Measurements from ENCODE around the gene SPINK13. TPM values are rescaled to one million over a fixed set of nuclear protein-coding genes. Genes with fewer than 3 reads are reported as not detected.
"Not testable (repeated sequence)": the region's sequence is repeated elsewhere in the genome, so short reads cannot be mapped to it uniquely, and the experiment has no call there.

Gene SPINK13
- total and polyA plus RNA-seq, 2 experiments from 2014 or later: not detected

DNA sequence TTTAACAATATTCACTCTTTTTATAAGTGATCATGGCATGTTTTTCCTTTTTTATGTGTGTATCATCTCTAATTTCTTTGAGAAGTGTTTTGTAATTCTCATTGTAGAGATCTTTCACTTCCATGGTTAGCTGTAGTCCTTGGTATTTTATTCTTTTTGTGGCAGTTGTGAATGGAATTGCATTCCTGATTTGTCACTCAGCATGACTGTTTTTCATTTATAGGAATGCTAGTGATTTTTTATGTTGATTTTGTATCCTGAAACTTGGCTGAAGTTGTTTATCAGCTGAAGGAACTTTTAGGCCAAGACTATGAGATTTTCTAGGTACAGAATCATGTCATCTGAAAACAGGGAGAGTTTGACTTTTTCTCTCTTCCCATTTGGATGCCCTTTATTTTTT lies 13.1 kb upstream of the SPINK13 start:
- Histone ChIP-seq H3K9me2 (ENCODE audit: insufficient read depth) (no peaks in the 10 kb centered on the region), H3K27ac (no peak overlapping the region), H3K9ac (no peak overlapping the region), H3F3A (ENCODE audit: insufficient read depth) (no peaks in the 10 kb centered on the region), H3K4me3 (no peak overlapping the region), H3K4me2 (ENCODE audit: unreplicated experiment) (no peak overlapping the region), H3K36me3 (ENCODE audit: low read depth) (no peaks in the 10 kb centered on the region), H4K20me1 (ENCODE audit: insufficient read depth) (no peaks in the 10 kb centered on the region), H2AFZ (no peak overlapping the region), H3K79me2 (ENCODE audit: insufficient read depth) (no peaks in the 10 kb centered on the region), H3K27me3 (replicated peaks; ENCODE audit: insufficient read depth) (no peaks in the 10 kb centered on the region), H3K4me1 (ENCODE audit: insufficient read depth) (no peaks in the 10 kb centered on the region), H3K9me3 (ENCODE audit: low read depth) (peaks cover 3% of the 10 kb centered on the region)
- in situ Hi-C loops (cut with MboI): no loop called here
- no peak for TF ChIP-seq EZH2phosphoT487 (IDR thresholded peaks at IDR 0.05; ENCODE audit: insufficient read depth, low read depth)
- no peak for TF ChIP-seq EZH2 (IDR thresholded peaks at IDR 0.05; ENCODE audit: insufficient read depth, poor library complexity, severe bottlenecking)
- no peak for DNase-seq

DNA sequence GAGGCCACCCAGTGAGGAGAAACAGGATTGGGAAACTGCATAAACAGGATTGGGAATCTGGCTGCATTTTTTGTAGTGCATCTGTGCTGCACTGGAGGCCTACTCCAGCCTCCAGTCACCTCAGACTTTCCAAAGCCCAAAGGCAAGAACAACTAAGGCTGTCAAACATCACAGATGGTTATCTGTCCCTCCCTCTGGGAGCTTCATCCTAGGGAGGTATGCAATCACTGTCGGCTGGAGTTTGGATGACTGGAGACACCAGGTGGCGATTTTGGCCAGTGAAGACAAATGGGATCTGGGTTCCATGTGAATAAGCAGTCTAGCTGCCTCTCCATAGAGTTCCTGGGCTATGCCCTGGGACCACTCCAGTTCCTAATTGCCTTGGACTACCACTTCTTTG lies 9.3 kb upstream of the SPINK13 start:
- no peak overlapping the region for H2AFZ ChIP-seq
- H3K36me3 ChIP-seq (ENCODE audit: low read depth): no peaks in the 10 kb centered on the region
- H3K9ac ChIP-seq: no peak overlapping the region
- H3K4me1 ChIP-seq (ENCODE audit: insufficient read depth): no peaks in the 10 kb centered on the region
- no peak for DNase-seq
- H3K4me2 ChIP-seq (ENCODE audit: unreplicated experiment): no peak overlapping the region
- H4K20me1 ChIP-seq (ENCODE audit: insufficient read depth): no peaks in the 10 kb centered on the region
- H3K27me3 ChIP-seq (replicated peaks; ENCODE audit: insufficient read depth): no peaks in the 10 kb centered on the region
- H3K9me3 ChIP-seq (ENCODE audit: low read depth): peaks cover 3% of the 10 kb centered on the region
- no peaks in the 10 kb centered on the region for H3K79me2 ChIP-seq (ENCODE audit: insufficient read depth)
- H3K9me2 ChIP-seq (ENCODE audit: insufficient read depth): no peaks in the 10 kb centered on the region
- H3K27ac ChIP-seq: no peak overlapping the region
- WGBS, 2 experiments (ENCODE audit: low coverage in 1 of 2, low lambda C conversion rate in 2 of 2, missing lambda C conversion rate in 2 of 2): 24 to 27% methylated on average over 2 of the region's 2 CpGs
- no peak for TF ChIP-seq EZH2phosphoT487 (IDR thresholded peaks at IDR 0.05; ENCODE audit: insufficient read depth, low read depth)
- TF ChIP-seq EZH2 (IDR thresholded peaks at IDR 0.05; ENCODE audit: insufficient read depth, poor library complexity, severe bottlenecking): no peak
- in situ Hi-C loops (cut with MboI): no loop called here
- no peak overlapping the region for H3K4me3 ChIP-seq
- H3F3A ChIP-seq (ENCODE audit: insufficient read depth): no peaks in the 10 kb centered on the region

DNA sequence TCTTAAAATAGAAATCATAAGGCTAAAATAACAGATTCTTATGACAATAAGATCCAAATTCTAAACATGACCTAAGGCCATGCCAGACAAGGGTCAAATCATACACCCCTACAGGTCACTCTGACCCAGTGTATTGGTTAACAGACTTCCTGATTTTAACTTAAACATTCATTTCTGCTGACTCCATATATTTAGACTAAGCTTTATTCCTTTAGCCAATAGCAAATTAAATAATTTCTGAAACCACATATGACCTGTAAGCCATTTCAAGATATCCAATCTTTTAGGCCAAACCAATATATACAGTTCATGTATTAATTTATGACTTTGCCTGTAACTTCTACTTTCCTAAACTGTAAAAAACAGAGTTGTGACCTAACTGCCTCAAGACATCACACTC lies 7.4 kb upstream of the SPINK13 start:
- TF ChIP-seq EZH2 (IDR thresholded peaks at IDR 0.05; ENCODE audit: insufficient read depth, poor library complexity, severe bottlenecking): no peak
- TF ChIP-seq EZH2phosphoT487 (IDR thresholded peaks at IDR 0.05; ENCODE audit: insufficient read depth, low read depth): no peak
- no peak overlapping the region for H2AFZ ChIP-seq
- no peak overlapping the region for H3K4me2 ChIP-seq (ENCODE audit: unreplicated experiment)
- no peaks in the 10 kb centered on the region for H3F3A ChIP-seq (ENCODE audit: insufficient read depth)
- peaks cover 4% of the 10 kb centered on the region for H3K9me3 ChIP-seq (ENCODE audit: low read depth)
- no peaks in the 10 kb centered on the region for H3K36me3 ChIP-seq (ENCODE audit: low read depth)
- no peaks in the 10 kb centered on the region for H4K20me1 ChIP-seq (ENCODE audit: insufficient read depth)
- no peak overlapping the region for H3K27ac ChIP-seq
- H3K9me2 ChIP-seq (ENCODE audit: insufficient read depth): no peaks in the 10 kb centered on the region
- in situ Hi-C loops (cut with MboI): no loop called here
- H3K4me3 ChIP-seq: no peak overlapping the region
- H3K79me2 ChIP-seq (ENCODE audit: insufficient read depth): no peaks in the 10 kb centered on the region
- H3K27me3 ChIP-seq (replicated peaks; ENCODE audit: insufficient read depth): no peaks in the 10 kb centered on the region
- DNase-seq: no peak
- no peaks in the 10 kb centered on the region for H3K4me1 ChIP-seq (ENCODE audit: insufficient read depth)
- H3K9ac ChIP-seq: no peak overlapping the region

DNA sequence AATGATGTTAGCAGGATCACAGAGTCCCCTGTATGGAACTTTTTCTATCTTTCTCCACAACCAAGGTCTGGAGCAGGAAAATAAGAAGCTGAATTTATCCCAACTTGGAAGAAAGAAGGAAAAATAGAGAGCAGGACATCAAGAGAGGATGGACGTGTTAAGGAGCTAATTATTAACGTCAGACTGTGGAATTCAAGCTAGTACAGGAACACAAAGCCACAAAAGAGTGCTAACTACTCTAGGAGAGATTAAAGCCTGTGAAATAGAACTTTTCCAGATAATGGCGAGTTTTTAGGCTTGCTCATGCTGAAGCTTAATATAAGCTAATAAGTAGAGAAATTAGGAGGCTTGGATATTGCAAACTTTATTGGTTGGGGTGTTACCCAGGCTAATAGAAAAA lies 632 bp upstream of the SPINK13 start:
- Histone ChIP-seq H3K4me2 (ENCODE audit: unreplicated experiment) (no peak overlapping the region), H3F3A (ENCODE audit: insufficient read depth) (no peaks in the 10 kb centered on the region), H3K9ac (no peak overlapping the region), H3K4me1 (ENCODE audit: insufficient read depth) (no peaks in the 10 kb centered on the region), H3K27ac (no peak overlapping the region), H3K27me3 (replicated peaks; ENCODE audit: insufficient read depth) (no peaks in the 10 kb centered on the region), H3K79me2 (ENCODE audit: insufficient read depth) (no peaks in the 10 kb centered on the region), H4K20me1 (ENCODE audit: insufficient read depth) (no peaks in the 10 kb centered on the region), H3K9me3 (ENCODE audit: low read depth) (peaks cover 4% of the 10 kb centered on the region), H3K4me3 (no peak overlapping the region), H3K9me2 (ENCODE audit: insufficient read depth) (no peaks in the 10 kb centered on the region), H3K36me3 (ENCODE audit: low read depth) (no peaks in the 10 kb centered on the region), H2AFZ (no peak overlapping the region)
- DNase-seq: no peak
- TF ChIP-seq EZH2 (IDR thresholded peaks at IDR 0.05; ENCODE audit: insufficient read depth, poor library complexity, severe bottlenecking) (no peak), EZH2phosphoT487 (IDR thresholded peaks at IDR 0.05; ENCODE audit: insufficient read depth, low read depth) (no peak)
- 13 to 15% methylated on average over 3 of the region's 3 CpGs for WGBS, 2 experiments (ENCODE audit: low coverage in 1 of 2, low lambda C conversion rate in 2 of 2, missing lambda C conversion rate in 2 of 2)
- in situ Hi-C loops (cut with MboI): no loop called here

DNA sequence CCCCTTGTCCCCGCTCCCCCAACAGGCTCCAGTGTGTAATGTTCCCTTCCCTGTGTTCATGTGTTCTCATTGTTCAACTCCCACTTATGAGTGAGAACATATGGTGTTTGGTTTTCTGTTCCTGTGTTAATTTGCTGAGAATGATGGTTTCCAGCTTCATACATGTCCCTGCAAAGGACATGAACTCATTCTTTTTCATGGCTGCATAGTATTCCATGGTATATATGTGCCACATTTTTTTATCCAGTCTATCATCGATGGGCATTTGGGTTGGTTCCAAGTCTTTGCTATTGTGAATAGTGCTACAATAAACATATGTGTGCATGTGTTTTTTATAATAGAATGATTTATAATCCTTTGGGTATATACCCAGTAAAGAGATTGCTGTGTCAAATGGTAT lies 6.5 kb downstream of the SPINK13 start:
- WGBS, 2 experiments (ENCODE audit: low coverage in 1 of 2, low lambda C conversion rate in 2 of 2, missing lambda C conversion rate in 2 of 2): 40 to 50% methylated on average over 2 of the region's 2 CpGs
- H3K4me2 ChIP-seq (ENCODE audit: unreplicated experiment); H3K79me2 ChIP-seq (ENCODE audit: insufficient read depth); H3K27ac ChIP-seq; H3K27me3 ChIP-seq (replicated peaks; ENCODE audit: insufficient read depth); DNase-seq; in situ Hi-C loops (cut with MboI); H3K9me3 ChIP-seq (ENCODE audit: low read depth); H3K9ac ChIP-seq; H3K4me3 ChIP-seq; H3K4me1 ChIP-seq (ENCODE audit: insufficient read depth); H4K20me1 ChIP-seq (ENCODE audit: insufficient read depth); H3K9me2 ChIP-seq (ENCODE audit: insufficient read depth); H2AFZ ChIP-seq; H3K36me3 ChIP-seq (ENCODE audit: low read depth); H3F3A ChIP-seq (ENCODE audit: insufficient read depth): not testable (repeated sequence)

DNA sequence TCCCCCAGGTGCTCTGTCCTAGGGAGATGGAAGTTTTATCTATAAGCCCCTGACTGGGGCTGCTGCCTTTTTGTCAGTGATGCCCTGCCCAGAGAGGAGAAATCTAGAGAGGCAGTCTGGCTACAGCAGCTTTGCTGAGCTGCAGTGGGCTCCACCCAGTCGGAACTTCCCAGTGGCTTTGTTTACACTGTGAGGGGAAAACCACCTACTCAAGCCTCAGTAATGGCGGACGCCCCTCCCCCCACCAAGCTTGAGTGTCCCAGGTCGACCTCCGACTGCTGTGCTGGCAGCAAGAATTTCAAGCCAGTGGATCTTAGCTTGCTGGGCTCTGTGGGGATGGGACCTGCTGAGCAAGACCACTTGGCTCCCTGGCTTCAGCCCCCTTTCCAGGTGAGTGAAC lies 12.3 kb downstream of the SPINK13 start:
- H3F3A ChIP-seq (ENCODE audit: insufficient read depth); H2AFZ ChIP-seq; H3K9ac ChIP-seq; H3K9me3 ChIP-seq (ENCODE audit: low read depth); H3K4me1 ChIP-seq (ENCODE audit: insufficient read depth); DNase-seq; H3K79me2 ChIP-seq (ENCODE audit: insufficient read depth); H3K27me3 ChIP-seq (replicated peaks; ENCODE audit: insufficient read depth); in situ Hi-C loops (cut with MboI); H3K4me3 ChIP-seq; H4K20me1 ChIP-seq (ENCODE audit: insufficient read depth); H3K27ac ChIP-seq; H3K4me2 ChIP-seq (ENCODE audit: unreplicated experiment); H3K36me3 ChIP-seq (ENCODE audit: low read depth); H3K9me2 ChIP-seq (ENCODE audit: insufficient read depth): not testable (repeated sequence)
- WGBS, 2 experiments (ENCODE audit: low coverage in 1 of 2, low lambda C conversion rate in 2 of 2, missing lambda C conversion rate in 2 of 2): 7 to 15% methylated on average over 5 of the region's 5 CpGs

- H3K27ac ChIP-seq; H2AFZ ChIP-seq; H3F3A ChIP-seq (ENCODE audit: insufficient read depth); H3K4me3 ChIP-seq; in situ Hi-C loops (cut with MboI); H3K9me3 ChIP-seq (ENCODE audit: low read depth); H3K36me3 ChIP-seq (ENCODE audit: low read depth); H3K4me1 ChIP-seq (ENCODE audit: insufficient read depth); H3K27me3 ChIP-seq (replicated peaks; ENCODE audit: insufficient read depth); H3K9ac ChIP-seq; H3K4me2 ChIP-seq (ENCODE audit: unreplicated experiment); H3K79me2 ChIP-seq (ENCODE audit: insufficient read depth); DNase-seq; H4K20me1 ChIP-seq (ENCODE audit: insufficient read depth); H3K9me2 ChIP-seq (ENCODE audit: insufficient read depth): not testable (repeated sequence)
- 30 to 51% methylated on average over 4 of the region's 4 CpGs for WGBS, 2 experiments (ENCODE audit: low coverage in 1 of 2, low lambda C conversion rate in 2 of 2, missing lambda C conversion rate in 2 of 2)
Measured at GRCh38 chr5:148281336-148281735, 12.7 kb downstream of the SPINK13 start.

Measured in GM23248 (cell line).